ENCODE results near the gene LGALSL.

- TF ChIP-seq CTCF (IDR thresholded peaks at IDR 0.05) (no peak), POLR2A (IDR thresholded peaks at IDR 0.05) (no peak)
Observed at GRCh38 chr2:64491426-64491825, 37.5 kb downstream of the LGALSL start.
